ENCODE data around the gene CHMP2A. TPM values are rescaled to one million over a fixed set of nuclear protein-coding genes. Genes with fewer than 3 reads are reported as not detected.
A peak's percentile ranks its signal among the peaks of the same experiment; 100 is the strongest.

The CHMP2A gene
- total and polyA plus RNA-seq, 2 of the 13 experiments (the other 11 are each of a cell fraction or from before 2014, with no cell fraction given), result 49.7 to 55.0 TPM

DNA sequence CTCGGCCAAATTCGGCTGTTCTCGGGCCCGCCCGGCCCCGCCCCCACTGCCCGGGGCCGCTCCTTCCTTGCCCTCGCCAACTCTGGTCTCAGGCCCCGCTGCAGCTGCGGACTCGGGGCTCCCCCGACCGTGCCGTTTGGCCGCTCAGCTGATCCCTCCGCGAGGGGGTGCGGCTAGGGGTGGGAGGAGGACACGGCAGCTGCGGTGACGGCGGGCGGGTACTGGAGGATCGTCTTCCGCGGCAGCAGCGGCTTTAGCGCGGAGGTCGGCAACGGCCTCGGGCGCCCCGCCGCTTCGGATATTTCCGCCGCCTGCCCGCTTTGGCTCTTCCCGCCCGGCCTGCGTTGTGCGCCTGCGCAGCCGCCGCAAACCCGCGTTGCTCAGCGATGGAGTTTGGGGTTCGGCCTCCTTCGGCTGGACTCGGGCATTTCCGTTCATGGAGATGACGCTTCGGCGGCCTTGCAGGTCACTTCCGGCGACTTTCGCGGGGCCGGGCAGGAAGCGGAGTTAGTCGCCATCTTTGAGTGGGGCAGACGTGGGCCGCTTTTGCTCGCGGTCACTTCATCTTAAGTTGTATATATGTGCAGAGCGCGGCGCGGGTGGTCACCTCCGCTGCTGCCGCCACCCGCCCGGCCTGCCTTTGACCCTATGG, 3.8 kb upstream of the CHMP2A start (continued):
- TF ChIP-seq SOX5 (CRISPR knock-in tag; IDR thresholded peaks at IDR 0.05; ENCODE audit: borderline replicate concordance) (peak; percentile 32; the same call in 1 of the 2 replicates), SP5 (CRISPR knock-in tag; IDR thresholded peaks at IDR 0.05; ENCODE audit: borderline replicate concordance, low read depth) (peak; percentile 60; the same call in 1 of the 2 replicates), ZNF644 (CRISPR knock-in tag; IDR thresholded peaks at IDR 0.05; ENCODE audit: low read depth) (no peak), NPAS2 (CRISPR knock-in tag; IDR thresholded peaks at IDR 0.05; ENCODE audit: borderline replicate concordance) (no peak), ELF3 (CRISPR knock-in tag; IDR thresholded peaks at IDR 0.05) (peak; percentile 33; the same call in 1 of the 2 replicates), ZNF337 (CRISPR knock-in tag; IDR thresholded peaks at IDR 0.05; ENCODE audit: borderline replicate concordance, low read depth) (no peak), SIX1 (CRISPR knock-in tag; IDR thresholded peaks at IDR 0.05; ENCODE audit: borderline replicate concordance) (no peak), ZNF225 (CRISPR knock-in tag; IDR thresholded peaks at IDR 0.05) (peak; percentile 91), ZNF746 (CRISPR knock-in tag; IDR thresholded peaks at IDR 0.05) (no peak), ZNF446 (CRISPR knock-in tag; IDR thresholded peaks at IDR 0.05) (no peak), IKZF4 (CRISPR knock-in tag; IDR thresholded peaks at IDR 0.05; ENCODE audit: borderline replicate concordance, low read depth, not compliant biosample characterization) (peak; percentile 8), ZNF678 (CRISPR knock-in tag; IDR thresholded peaks at IDR 0.05) (no peak), ZNF333 (CRISPR knock-in tag; IDR thresholded peaks at IDR 0.05; ENCODE audit: borderline replicate concordance) (peak; percentile 51; the same call in 1 of the 2 replicates), ZNF3 (CRISPR knock-in tag; IDR thresholded peaks at IDR 0.05) (no peak), NR2F2 (IDR thresholded peaks at IDR 0.05; ENCODE audit: borderline replicate concordance, low read depth) (no peak), SMAD9 (CRISPR knock-in tag; IDR thresholded peaks at IDR 0.05) (no peak), ZNF782 (CRISPR knock-in tag; IDR thresholded peaks at IDR 0.05; ENCODE audit: borderline replicate concordance) (no peak), ETV6 (CRISPR knock-in tag; conservative IDR thresholded peaks at IDR 0.05) (no peak), NFRKB (IDR thresholded peaks at IDR 0.05) (0 out of 2 replicates have a peak, but pooled peaks have one; percentile 51), ZFX (CRISPR knock-in tag; IDR thresholded peaks at IDR 0.05; ENCODE audit: low read depth) (peak; percentile 88), ZNF160 (CRISPR knock-in tag; IDR thresholded peaks at IDR 0.05) (0 out of 2 replicates have a peak, but pooled peaks have one; percentile 25), POLR2AphosphoS5 (IDR thresholded peaks at IDR 0.05; ENCODE audit: low read depth, low read length) (peak; percentile 56), ZSCAN25 (CRISPR knock-in tag; IDR thresholded peaks at IDR 0.05) (peak; percentile 30; the same call in 1 of the 2 replicates)
- TF ChIP-seq, protein P1, sequence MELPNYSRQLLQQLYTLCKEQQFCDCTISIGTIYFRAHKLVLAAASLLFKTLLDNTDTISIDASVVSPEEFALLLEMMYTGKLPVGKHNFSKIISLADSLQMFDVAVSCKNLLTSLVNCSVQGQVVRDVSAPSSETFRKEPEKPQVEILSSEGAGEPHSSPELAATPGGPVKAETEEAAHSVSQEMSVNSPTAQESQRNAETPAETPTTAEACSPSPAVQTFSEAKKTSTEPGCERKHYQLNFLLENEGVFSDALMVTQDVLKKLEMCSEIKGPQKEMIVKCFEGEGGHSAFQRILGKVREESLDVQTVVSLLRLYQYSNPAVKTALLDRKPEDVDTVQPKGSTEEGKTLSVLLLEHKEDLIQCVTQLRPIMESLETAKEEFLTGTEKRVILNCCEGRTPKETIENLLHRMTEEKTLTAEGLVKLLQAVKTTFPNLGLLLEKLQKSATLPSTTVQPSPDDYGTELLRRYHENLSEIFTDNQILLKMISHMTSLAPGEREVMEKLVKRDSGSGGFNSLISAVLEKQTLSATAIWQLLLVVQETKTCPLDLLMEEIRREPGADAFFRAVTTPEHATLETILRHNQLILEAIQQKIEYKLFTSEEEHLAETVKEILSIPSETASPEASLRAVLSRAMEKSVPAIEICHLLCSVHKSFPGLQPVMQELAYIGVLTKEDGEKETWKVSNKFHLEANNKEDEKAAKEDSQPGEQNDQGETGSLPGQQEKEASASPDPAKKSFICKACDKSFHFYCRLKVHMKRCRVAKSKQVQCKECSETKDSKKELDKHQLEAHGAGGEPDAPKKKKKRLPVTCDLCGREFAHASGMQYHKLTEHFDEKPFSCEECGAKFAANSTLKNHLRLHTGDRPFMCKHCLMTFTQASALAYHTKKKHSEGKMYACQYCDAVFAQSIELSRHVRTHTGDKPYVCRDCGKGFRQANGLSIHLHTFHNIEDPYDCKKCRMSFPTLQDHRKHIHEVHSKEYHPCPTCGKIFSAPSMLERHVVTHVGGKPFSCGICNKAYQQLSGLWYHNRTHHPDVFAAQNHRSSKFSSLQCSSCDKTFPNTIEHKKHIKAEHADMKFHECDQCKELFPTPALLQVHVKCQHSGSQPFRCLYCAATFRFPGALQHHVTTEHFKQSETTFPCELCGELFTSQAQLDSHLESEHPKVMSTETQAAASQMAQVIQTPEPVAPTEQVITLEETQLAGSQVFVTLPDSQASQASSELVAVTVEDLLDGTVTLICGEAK (IDR thresholded peaks at IDR 0.05), result peak; percentile 46
- TF ChIP-seq, protein P1 (CRISPR knock-in tag; IDR thresholded peaks at IDR 0.05), result no peak; the same call in 1 of the 2 replicates
